Thyroid gland (tissue), 4 donors: ENCODE results near the gene LSM7. TPM values are rescaled to one million over a fixed set of nuclear protein-coding genes. Genes with fewer than 3 reads are reported as not detected.

Experiments
- DNase-seq, 2 donors: peaks; one replicate each; pipeline ENCODE4 v3.0.0-alpha.2; 2019
- H3K27ac ChIP-seq, 3 donors: fragments of 200-600 bp; sonication (generic); 1 replicate in 2 of 3; 2 replicates in 1 of 3; pipeline ENCODE4 v1.5.1; 2016 to 2019; ENCODE audit warnings: mild to moderate bottlenecking in 1 of 3, moderate library complexity in 1 of 3
- H3K27me3 ChIP-seq: fragments of 200-600 bp; sonication (generic); one replicate; pipeline ENCODE4 v1.5.1; 2019
- H3K36me3 ChIP-seq, 2 donors: fragments of 200-600 bp; sonication (generic); one replicate each; pipeline ENCODE4 v1.5.1; 2016 to 2019
- H3K4me1 ChIP-seq, 2 donors: fragments of 200-600 bp; sonication (generic); one replicate each; pipeline ENCODE4 v1.5.1; 2017 to 2019
- H3K4me3 ChIP-seq, 3 donors: fragments of 200-600 bp; sonication (generic); replicated peaks in 1 of 3; 1 replicate in 2 of 3; 2 replicates in 1 of 3; pipeline ENCODE4 v1.5.1; 2016; ENCODE audit warnings: mild to moderate bottlenecking in 1 of 3
- H3K9me3 ChIP-seq: fragments of 200-600 bp; sonication (generic); one replicate; pipeline ENCODE4 v1.5.1; 2017
- POLR2A ChIP-seq, 2 donors: fragments of 450-650 bp; IDR thresholded peaks; one replicate each; pipeline ENCODE4 v1.6.1; 2017; ENCODE audit warnings: antibody characterized with exemption in 2 of 2, mild to moderate bottlenecking in 2 of 2, moderate library complexity in 1 of 2
- WGBS, 2 donors: methylation state at CpG; one replicate each; pipeline ENCODE4 v1.1.5; 2017; 5-methylcytosine and 5-hydroxymethylcytosine counted together
- intact Hi-C: fragments of 100-400 bp; cut with DNase I; formaldehyde crosslinking; loops from one replicate; pipeline ENCODE4 v1.15.1; 2023
- total RNA-seq, 4 donors: library from RNA; depleted of rRNA; stranded (reverse); fragments of >200 nt; gene quantifications; one replicate each; pipeline ENCODE4 v1.2.3, GENCODE V29; 2016
- TF ChIP-seq, protein P1 (sequence below), 6 experiments: fragments of 200-600 bp in 3 of 6; fragments of 450-650 bp in 3 of 6; sonication (generic) in 3 of 6; IDR thresholded peaks; one replicate each; pipeline ENCODE4 v1.5.1; 2016 to 2019; ENCODE audit warnings: antibody characterized with exemption in 6 of 6, mild to moderate bottlenecking in 2 of 6, inconsistent platforms in 1 of 6, moderate library complexity in 1 of 6

Gene LSM7
- total RNA-seq, 4 donors from 2014 or later, result 21.1 to 139 (median 55.1) TPM

DNA sequence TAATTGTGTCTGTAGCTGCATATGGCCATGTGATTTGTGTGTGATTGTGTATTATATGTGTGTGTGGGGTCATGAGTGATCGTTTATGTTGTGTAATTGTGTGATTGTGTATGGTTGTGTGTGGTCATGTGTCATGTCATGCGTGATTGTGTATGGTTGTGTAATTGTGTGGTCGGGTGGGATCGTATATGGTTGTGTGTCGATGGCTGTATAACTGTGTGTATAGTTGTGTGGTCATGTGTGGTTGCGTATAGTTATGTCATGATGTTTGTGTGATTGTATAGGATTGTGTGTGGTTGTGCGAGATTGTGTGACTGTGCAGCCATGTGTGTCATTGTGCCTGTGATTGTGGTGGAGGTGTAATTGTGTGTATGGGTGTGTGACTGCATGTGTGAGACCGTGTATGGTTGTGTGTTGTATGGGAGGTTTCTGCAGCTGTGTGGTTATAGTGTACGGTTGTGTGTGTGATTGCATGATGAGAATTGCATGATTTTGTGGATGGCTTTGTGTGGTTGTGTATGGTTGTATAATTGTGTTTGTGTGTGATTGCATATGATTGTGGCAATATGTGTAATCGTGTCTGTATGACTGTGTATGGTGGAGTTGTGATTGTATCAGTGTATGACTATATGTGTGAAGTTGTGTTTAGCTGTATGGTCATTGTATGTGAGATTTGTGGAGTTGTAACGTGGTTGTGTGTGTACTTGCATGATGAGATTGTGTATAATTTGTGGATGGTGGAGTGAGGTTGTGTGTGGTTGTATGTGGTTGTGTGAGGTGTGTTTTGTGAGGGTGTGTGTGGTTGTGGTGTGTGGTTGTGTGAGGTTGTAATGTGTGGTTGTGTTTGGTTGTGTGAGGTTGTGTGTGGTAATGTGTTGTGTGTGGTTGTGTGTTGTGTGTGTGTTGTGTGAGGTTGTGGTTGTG lies 33.9 kb upstream of the LSM7 start:
- Histone ChIP-seq H3K9me3 (no peaks in the 10 kb centered on the region), H3K27me3 (no peaks in the 10 kb centered on the region), H3K4me1 (no peaks in the 10 kb centered on the region), H3K27ac (no peak overlapping the region), H3K36me3 (no peaks in the 10 kb centered on the region), H3K4me3 (no peak overlapping the region)
- 91 to 93% methylated on average over 11 of the region's 11 CpGs for WGBS, 2 donors
- DNase-seq, result no peak
- TF ChIP-seq POLR2A (IDR thresholded peaks at IDR 0.05), result no peak
- TF ChIP-seq, protein P1, sequence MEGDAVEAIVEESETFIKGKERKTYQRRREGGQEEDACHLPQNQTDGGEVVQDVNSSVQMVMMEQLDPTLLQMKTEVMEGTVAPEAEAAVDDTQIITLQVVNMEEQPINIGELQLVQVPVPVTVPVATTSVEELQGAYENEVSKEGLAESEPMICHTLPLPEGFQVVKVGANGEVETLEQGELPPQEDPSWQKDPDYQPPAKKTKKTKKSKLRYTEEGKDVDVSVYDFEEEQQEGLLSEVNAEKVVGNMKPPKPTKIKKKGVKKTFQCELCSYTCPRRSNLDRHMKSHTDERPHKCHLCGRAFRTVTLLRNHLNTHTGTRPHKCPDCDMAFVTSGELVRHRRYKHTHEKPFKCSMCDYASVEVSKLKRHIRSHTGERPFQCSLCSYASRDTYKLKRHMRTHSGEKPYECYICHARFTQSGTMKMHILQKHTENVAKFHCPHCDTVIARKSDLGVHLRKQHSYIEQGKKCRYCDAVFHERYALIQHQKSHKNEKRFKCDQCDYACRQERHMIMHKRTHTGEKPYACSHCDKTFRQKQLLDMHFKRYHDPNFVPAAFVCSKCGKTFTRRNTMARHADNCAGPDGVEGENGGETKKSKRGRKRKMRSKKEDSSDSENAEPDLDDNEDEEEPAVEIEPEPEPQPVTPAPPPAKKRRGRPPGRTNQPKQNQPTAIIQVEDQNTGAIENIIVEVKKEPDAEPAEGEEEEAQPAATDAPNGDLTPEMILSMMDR (IDR thresholded peaks at IDR 0.05), result no peak
- intact Hi-C loops, result no loop called here

DNA sequence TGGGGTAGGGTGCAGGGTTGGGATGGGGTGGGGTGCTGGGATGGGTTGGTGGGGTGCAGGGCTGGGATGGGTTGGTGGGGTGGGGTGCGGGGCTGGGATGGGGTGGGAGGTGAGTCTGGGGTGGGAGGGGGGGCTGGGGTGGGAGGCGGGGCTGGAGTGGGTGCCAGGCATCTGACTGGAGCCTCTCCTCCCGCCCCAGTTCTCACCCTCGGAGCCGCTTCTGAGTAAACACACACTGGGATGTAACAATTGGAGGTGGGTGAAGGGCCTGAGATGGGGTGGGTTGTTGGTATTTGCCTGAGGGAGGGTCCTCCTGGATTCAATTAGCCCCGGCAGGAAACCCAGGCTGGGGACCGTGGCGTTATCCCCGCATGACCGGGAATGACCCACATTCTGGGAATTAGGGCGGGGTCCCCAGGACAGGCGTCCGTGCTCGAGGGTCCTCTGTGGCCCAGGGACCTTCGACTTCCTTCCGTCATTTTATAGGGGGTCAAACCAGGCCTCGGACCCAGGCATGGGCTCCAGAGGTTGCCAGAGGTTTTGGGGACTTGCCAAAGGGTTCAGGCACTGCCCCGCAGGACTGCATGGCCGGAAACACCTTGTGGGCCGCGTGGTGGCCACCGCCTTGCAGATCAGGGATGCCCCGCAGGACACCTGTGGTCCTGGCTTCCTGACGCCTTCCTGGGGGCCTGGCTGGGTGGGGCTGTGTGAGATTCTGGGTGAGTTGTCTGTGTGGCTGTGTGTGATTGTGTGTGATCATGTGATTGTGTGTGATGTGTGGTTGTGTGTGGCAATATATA lies 33.1 kb upstream of the LSM7 start:
- TF ChIP-seq, protein P1 (IDR thresholded peaks at IDR 0.05), result no peak
- DNase-seq, result no peak
- Histone ChIP-seq H3K9me3 (no peaks in the 10 kb centered on the region), H3K27me3 (no peaks in the 10 kb centered on the region), H3K36me3 (no peaks in the 10 kb centered on the region), H3K4me3 (no peak overlapping the region), H3K27ac (no peak overlapping the region), H3K4me1 (no peaks in the 10 kb centered on the region)
- intact Hi-C loops, result no loop called here
- WGBS, 2 donors, result 25 to 26% methylated on average over 16 to 19 of the region's 24 CpGs

DNA sequence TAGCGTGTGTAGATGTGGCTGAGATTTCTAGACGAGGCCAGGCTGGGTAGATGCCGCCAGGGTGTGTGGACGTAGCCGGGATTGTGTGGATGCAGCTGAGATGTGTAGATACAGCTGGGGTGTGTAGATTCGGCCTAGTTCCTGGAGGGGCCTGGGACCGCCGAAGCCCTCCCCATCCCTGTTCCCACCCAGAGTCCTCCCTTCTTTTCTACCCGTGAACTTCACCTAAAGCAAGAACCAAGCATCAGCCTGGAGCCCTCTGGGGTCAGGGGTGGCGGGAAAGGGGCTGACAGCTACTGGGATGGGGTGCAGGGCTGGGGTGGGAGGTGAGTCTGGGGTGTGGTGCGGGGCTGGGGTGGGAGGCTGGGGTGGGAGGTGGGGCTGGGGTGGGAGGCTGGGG lies 32.4 kb upstream of the LSM7 start:
- WGBS, 2 donors, result 59 to 65% methylated on average over 9 to 10 of the region's 11 CpGs
- no peak for DNase-seq
- Histone ChIP-seq H3K36me3 (no peaks in the 10 kb centered on the region), H3K27ac (no peak overlapping the region), H3K4me3 (no peak overlapping the region), H3K4me1 (no peaks in the 10 kb centered on the region), H3K27me3 (no peaks in the 10 kb centered on the region), H3K9me3 (no peaks in the 10 kb centered on the region)
- TF ChIP-seq POLR2A (IDR thresholded peaks at IDR 0.05), result no peak
- TF ChIP-seq, protein P1 (IDR thresholded peaks at IDR 0.05), result no peak
- intact Hi-C loops, result no loop called here

DNA sequence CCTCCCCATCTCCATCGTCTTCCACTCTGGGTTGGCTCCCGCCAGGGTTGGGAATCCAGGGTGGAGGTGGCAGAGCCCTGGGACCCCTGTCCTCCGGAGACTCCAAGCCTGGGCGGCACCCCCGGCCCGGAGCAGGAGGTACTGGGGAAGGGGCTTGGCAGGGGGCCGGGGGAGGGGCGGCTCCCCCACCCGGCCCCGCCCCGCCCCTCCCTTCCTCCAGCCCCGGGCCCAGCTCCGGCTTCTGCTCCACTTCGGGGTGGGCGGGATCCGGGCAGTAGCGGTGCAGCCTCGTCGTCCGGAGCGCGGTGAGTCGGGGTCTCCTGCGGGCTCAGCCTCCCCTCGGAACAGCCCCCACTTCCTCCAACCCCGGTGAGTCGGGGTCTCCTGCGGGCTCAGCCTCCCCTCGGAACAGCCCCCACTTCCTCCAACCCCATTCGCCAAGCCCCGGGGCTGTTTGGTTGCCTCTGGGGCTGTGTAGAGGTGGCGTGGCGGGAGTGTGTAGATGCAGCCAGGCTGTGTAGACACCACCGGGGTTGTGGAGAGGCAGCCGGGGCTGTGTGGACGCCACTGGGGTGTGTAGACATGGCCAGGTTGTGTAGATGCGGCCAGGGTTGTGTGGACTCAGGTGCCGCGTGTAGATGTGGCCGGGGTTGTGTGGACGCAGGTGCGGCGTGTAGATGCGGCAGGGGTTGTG lies 31.8 kb upstream of the LSM7 start, which contains the start of gene TMPRSS9:
Gene TMPRSS9 (plus strand): TSS at position 274 of the 694 bp plus-strand sequence. CDS start 29,521 bp downstream, outside the sequence.
- Histone ChIP-seq H3K9me3 (no peaks in the 10 kb centered on the region), H3K27me3 (no peaks in the 10 kb centered on the region), H3K27ac (no peak within 1 kb of the TSS), H3K4me1 (no peaks in the 10 kb centered on the region), H3K36me3 (no peaks in the 10 kb centered on the region), H3K4me3 (no peak within 1 kb of the TSS)
- no peak for TF ChIP-seq POLR2A (IDR thresholded peaks at IDR 0.05)
- TF ChIP-seq, protein P1 (IDR thresholded peaks at IDR 0.05), result no peak
- no peak for DNase-seq
- intact Hi-C loops, result no loop called here
- WGBS, 2 donors, result 41 to 49% methylated on average over 17 to 21 of the region's 44 CpGs
